SK-N-SH treated with all-trans-retinoic acid at 6 μM for 48 hours (cell line): ENCODE results near the gene ADAMTS18.

ENCODE experiments used
- ARNTL ChIP-seq: fragments of 450-650 bp; formaldehyde crosslinking; IDR thresholded peaks from 2 replicates; pipeline ENCODE4 v1.5.0; 2020; ENCODE audit warnings: low read depth, mild to moderate bottlenecking, moderate library complexity, borderline replicate concordance
- BACH2 ChIP-seq: fragments of 250-450 bp; sonication (Bioruptor Pico); IDR thresholded peaks from 2 replicates; pipeline ENCODE4 v1.9.0; 2021; ENCODE audit warnings: mild to moderate bottlenecking, borderline replicate concordance
- CREB5 ChIP-seq: fragments of 250-450 bp; sonication (Bioruptor Pico); IDR thresholded peaks from 2 replicates; pipeline ENCODE4 v1.5.1; 2020; ENCODE audit warnings: low read depth, mild to moderate bottlenecking, moderate library complexity
- ISL1 ChIP-seq: fragments of 250-450 bp; sonication (Bioruptor Pico); IDR thresholded peaks from 2 replicates; pipeline ENCODE4 v2.1.2; 2022; ENCODE audit warnings: mild to moderate bottlenecking, moderate library complexity
- PPARA ChIP-seq: fragments of 250-450 bp; sonication (Bioruptor Pico); IDR thresholded peaks from 2 replicates; pipeline ENCODE4 v1.5.0; 2020; ENCODE audit warnings: mild to moderate bottlenecking, borderline replicate concordance
- SNAI2 ChIP-seq: fragments of 250-450 bp; sonication (Bioruptor Pico); IDR thresholded peaks from 2 replicates; pipeline ENCODE4 v1.5.0; 2020; ENCODE audit warnings: mild to moderate bottlenecking, moderate library complexity
- TSHZ2 ChIP-seq: fragments of 250-450 bp; sonication (Bioruptor Pico); IDR thresholded peaks from 2 replicates; pipeline ENCODE4 v1.5.0; 2020; ENCODE audit warnings: mild to moderate bottlenecking, moderate library complexity
- ZC3H10 ChIP-seq: fragments of 250-450 bp; sonication (Bioruptor Pico); IDR thresholded peaks from 2 replicates; pipeline ENCODE4 v1.5.1; 2021; ENCODE audit warnings: mild to moderate bottlenecking, moderate library complexity

DNA sequence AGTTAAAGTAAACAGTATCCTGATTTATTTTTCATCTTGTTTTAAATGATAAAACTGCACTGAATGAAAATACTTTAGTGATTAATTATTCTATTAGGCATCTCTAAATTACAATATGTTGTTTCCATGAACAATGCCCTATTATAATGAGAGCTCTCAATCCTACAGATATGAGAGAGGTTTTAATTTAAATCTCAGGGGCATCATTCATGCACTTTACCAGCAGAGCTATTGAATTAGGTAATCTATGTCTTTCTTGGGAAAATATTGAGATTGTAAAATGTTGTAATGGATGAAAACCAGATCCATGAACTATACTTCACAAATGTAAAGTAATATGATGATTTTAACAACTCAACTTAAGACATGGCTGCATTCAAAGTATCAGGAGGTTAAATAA lies 103.8 kb downstream of the ADAMTS18 start:
- TF ChIP-seq TSHZ2 (CRISPR knock-in tag) = no peak
- TF ChIP-seq ARNTL (CRISPR knock-in tag) = no peak
- no peak for TF ChIP-seq PPARA (CRISPR knock-in tag)
- TF ChIP-seq ISL1 (CRISPR knock-in tag) = peak; percentile 58
- no peak for TF ChIP-seq ZC3H10 (CRISPR knock-in tag)
- no peak for TF ChIP-seq SNAI2 (CRISPR knock-in tag)
- no peak for TF ChIP-seq BACH2
- no peak for TF ChIP-seq CREB5 (CRISPR knock-in tag)
